Uterus (tissue), 2 donors: Measurements from ENCODE around the gene ADAMTS1.

ENCODE experiments used
- CTCF ChIP-seq, 4 experiments: fragments of 200-600 bp in 2 of 4; fragments of 450-650 bp in 2 of 4; sonication (generic) in 2 of 4; IDR thresholded peaks; one replicate each; pipeline ENCODE4 v1.5.1; 2016 to 2019; ENCODE audit warnings: antibody characterized with exemption in 4 of 4, mild to moderate bottlenecking in 2 of 4, moderate library complexity in 1 of 4
- POLR2A ChIP-seq, 2 donors: fragments of 450-650 bp; IDR thresholded peaks; one replicate each; pipeline ENCODE4 v1.6.1; 2016; ENCODE audit warnings: antibody characterized with exemption in 2 of 2, mild to moderate bottlenecking in 1 of 2, moderate library complexity in 1 of 2

- TF ChIP-seq POLR2A (IDR thresholded peaks at IDR 0.05) = no peak
- peak; percentile 68 to 89 (median 78) for TF ChIP-seq CTCF (IDR thresholded peaks at IDR 0.05)
These were observed 5.0 kb upstream of the ADAMTS1 start for GRCh38 chr21:26850116-26850643.
